Activated naive CD8-positive, alpha-beta T cell treated with anti-CD3 and anti-CD28 coated beads for 36 hours (primary cell): ENCODE measurements around the gene MAB21L4. TPM values are rescaled to one million over a fixed set of nuclear protein-coding genes. Genes with fewer than 3 reads are reported as not detected.

ENCODE experiments used
- DNase-seq: peaks from one replicate; pipeline ENCODE4 v3.0.0; 2021
- H3K27ac Mint-ChIP-seq: one replicate; pipeline ENCODE4 v1.8.0; 2022; ENCODE audit warnings: mild to moderate bottlenecking, moderate library complexity, mixed read lengths
- H3K27me3 Mint-ChIP-seq: one replicate; pipeline ENCODE4 v1.8.0; 2022; ENCODE audit warnings: mild to moderate bottlenecking, mixed read lengths
- H3K36me3 Mint-ChIP-seq: one replicate; pipeline ENCODE4 v1.8.0; 2021; ENCODE audit warnings: mild to moderate bottlenecking, mixed read lengths
- H3K4me1 Mint-ChIP-seq: one replicate; pipeline ENCODE4 v1.8.0; 2021; ENCODE audit warnings: mixed read lengths
- H3K4me3 Mint-ChIP-seq: one replicate; pipeline ENCODE4 v1.8.0; 2022; ENCODE audit warnings: mild to moderate bottlenecking, moderate library complexity, mixed read lengths
- H3K9me3 Mint-ChIP-seq: one replicate; pipeline ENCODE4 v1.8.0; 2022; ENCODE audit warnings: mixed read lengths
- total RNA-seq, 2 experiments: library from RNA; stranded (reverse); gene quantifications; one replicate each; pipeline ENCODE4 v1.2.3, GENCODE V29; 2021

MAB21L4 gene
- total RNA-seq, 2 experiments from 2014 or later, result not detected

DNA sequence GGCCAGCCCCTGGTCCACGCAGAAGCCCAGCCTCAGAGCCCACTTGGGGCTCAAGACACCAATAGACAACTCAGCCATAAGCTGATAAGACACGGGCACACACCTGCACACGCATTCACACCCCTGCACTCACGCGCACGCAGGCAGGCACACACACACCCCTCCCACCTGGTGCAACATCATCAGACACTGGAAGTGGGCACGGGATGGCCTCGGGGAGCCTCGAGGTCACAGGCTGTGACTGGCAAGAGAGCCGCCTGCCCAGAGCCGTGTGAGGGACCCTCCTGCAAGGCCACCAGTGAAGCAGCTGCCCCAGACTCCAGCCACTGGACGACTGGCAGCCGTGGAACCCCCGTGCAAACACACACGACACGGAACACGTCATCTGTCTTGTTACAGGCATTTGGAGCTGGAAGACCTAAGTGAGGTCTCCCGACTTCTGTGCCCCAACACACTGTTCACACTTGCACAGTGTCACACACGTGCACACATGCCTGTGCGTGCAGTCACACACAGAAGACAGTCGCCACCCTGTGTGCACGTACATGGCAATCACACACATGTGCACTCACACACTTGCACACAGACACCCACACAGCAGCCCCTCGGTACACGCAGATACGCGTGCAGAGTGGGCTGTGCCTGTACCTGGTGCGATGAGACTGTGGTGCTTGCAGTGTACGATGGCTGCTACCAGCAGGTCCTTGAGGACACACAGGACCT is 959 bp downstream of the MAB21L4 start:
- H3K9me3 Mint-ChIP-seq, result no peaks in the 10 kb centered on the region
- H3K27ac Mint-ChIP-seq, result no peak overlapping the region

DNA sequence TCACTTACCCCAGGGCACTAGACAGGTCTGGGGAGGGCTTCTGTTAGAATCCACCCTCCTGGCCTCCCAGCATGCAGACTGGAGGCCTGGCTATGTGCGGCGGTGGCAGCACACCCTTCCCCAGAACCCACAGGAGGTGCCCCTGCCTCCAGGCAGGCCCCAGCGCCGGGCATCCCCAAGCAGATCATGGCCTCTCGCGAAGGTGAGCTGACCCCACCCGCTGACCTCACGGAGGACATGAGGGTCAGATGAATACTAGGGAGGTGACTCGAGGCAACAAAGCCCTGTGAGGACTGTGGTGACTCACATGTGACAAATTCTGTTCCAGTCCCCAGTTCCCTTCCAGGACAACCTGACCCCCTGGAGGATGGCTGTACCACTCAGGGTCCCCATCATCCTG is 1.9 kb downstream of the MAB21L4 start:
- Mint-ChIP-seq H3K4me1 (no peaks in the 10 kb centered on the region), H3K27ac (no peak overlapping the region), H3K36me3 (no peaks in the 10 kb centered on the region), H3K4me3 (no peak overlapping the region), H3K27me3 (no peaks in the 10 kb centered on the region), H3K9me3 (no peaks in the 10 kb centered on the region)
- DNase-seq, result no peak

More for the DNA sequence above, 959 bp downstream of the MAB21L4 start:
- no peak overlapping the region for H3K4me3 Mint-ChIP-seq
- no peaks in the 10 kb centered on the region for H3K4me1 Mint-ChIP-seq
- H3K36me3 Mint-ChIP-seq, result no peaks in the 10 kb centered on the region
- no peaks in the 10 kb centered on the region for H3K27me3 Mint-ChIP-seq
- DNase-seq, result no peak

DNA sequence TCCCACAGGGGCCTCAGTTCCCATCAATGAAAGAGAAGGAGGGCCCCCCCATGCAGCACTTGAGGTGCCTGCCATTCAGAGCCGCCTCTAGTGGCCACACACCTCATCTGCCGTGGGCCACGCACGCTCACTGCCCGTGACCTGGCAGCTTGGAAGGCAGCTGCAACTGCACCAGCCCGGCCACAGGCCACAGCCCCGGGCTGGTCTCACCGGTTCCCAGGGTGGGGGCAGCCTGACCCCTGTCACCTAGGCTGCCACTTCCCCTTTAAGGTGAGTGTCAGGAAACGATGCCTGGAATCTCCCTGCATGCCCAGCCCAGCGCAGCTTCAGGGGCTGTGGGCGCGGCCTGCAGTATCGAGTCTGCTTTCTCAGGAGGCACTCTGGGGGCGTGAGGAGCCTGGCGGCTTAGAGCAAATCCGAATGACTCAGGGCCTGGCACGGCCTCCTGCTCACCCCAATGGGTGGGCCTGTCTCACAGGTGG is 2.6 kb downstream of the MAB21L4 start:
- Mint-ChIP-seq H3K27ac (no peak overlapping the region), H3K27me3 (no peaks in the 10 kb centered on the region), H3K9me3 (no peaks in the 10 kb centered on the region), H3K36me3 (no peaks in the 10 kb centered on the region), H3K4me1 (no peaks in the 10 kb centered on the region), H3K4me3 (no peak overlapping the region)
- DNase-seq, result no peak

GRCh38 chr2:240892925-240893324 is 3.0 kb downstream of the MAB21L4 start:
- Mint-ChIP-seq H3K27me3 (no peaks in the 10 kb centered on the region), H3K9me3 (no peaks in the 10 kb centered on the region), H3K4me1 (no peaks in the 10 kb centered on the region), H3K36me3 (no peaks in the 10 kb centered on the region), H3K4me3 (no peak overlapping the region), H3K27ac (no peak overlapping the region)
- no peak for DNase-seq

DNA sequence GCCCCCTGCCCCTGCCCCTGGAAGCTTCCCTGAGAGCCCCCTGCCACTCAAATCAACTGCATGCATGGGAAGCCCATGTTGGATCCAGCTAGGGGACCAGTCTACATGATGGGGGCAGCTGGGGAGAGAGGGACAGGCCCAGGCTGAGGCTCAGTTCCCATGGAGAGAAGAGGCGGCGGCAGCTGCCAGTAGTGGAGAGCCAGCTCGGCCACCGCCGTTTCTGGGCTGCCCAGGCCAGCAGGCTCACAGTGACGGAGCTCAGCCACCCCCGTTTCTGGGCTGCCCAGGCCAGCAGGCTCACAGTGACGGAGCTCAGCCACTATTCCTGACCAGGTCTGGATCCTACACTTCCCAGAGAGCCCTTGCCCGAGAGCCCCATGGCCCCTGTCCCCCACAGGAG is 3.6 kb downstream of the MAB21L4 start:
- Mint-ChIP-seq H3K27ac (no peak overlapping the region), H3K36me3 (no peaks in the 10 kb centered on the region), H3K4me1 (no peaks in the 10 kb centered on the region), H3K4me3 (no peak overlapping the region), H3K9me3 (no peaks in the 10 kb centered on the region), H3K27me3 (no peaks in the 10 kb centered on the region)
- DNase-seq, result no peak

DNA sequence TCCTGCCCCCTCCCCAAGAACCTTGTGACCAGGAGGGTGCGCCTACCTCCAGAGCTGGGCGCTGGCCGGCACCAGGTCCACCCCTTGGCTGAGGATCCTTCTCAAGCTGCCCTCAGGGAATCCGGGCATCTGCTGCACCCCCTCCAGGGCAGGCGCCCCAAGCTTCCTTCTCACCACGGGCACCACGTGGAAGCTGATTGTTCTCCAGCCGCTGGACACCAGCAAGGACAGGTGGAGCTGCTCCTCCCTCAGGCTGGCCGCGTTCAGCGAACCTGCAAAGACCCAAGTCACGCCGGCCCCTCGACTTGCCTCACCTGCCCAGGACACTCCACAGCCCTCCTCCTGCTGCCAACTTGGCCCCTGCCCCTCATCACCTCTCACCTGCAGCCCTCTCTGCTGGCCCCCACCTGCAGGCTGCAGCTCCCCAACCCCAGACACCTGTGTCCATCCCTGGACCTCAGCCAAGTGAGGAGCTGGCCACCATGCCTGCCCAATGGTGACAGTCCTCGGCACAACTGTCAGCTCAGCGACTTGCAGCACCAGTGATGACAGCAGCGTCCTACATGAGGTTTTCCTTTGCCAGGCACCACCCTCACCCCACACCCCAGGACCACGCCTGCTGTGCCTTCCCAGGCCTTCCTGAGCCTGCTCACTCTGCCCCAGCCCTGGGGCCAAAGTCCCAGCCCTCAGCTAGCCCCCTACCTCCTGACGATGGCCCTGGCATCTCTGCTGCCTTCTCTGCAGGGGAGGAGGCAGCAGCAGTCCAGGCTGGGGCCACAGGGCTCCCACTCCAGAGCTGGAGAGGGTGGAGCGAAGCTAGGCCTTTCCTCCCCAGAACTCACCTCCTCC is 4.2 kb downstream of the MAB21L4 start:
- no peaks in the 10 kb centered on the region for H3K4me1 Mint-ChIP-seq
- H3K9me3 Mint-ChIP-seq, result no peaks in the 10 kb centered on the region
- H3K27ac Mint-ChIP-seq, result no peak overlapping the region
- H3K36me3 Mint-ChIP-seq, result no peaks in the 10 kb centered on the region
- no peaks in the 10 kb centered on the region for H3K27me3 Mint-ChIP-seq
- no peak overlapping the region for H3K4me3 Mint-ChIP-seq
- DNase-seq, result no peak

- H3K4me3 Mint-ChIP-seq, result no peak overlapping the region
- no peaks in the 10 kb centered on the region for H3K9me3 Mint-ChIP-seq
- no peaks in the 10 kb centered on the region for H3K36me3 Mint-ChIP-seq
- H3K27me3 Mint-ChIP-seq, result no peaks in the 10 kb centered on the region
- no peaks in the 10 kb centered on the region for H3K4me1 Mint-ChIP-seq
- DNase-seq, result no peak
- H3K27ac Mint-ChIP-seq, result no peak overlapping the region
Measured at GRCh38 chr2:240890691-240891090, 5.3 kb downstream of the MAB21L4 start.

- Mint-ChIP-seq H3K4me3 (no peak overlapping the region), H3K4me1 (no peaks in the 10 kb centered on the region), H3K27ac (no peak overlapping the region), H3K9me3 (no peaks in the 10 kb centered on the region), H3K27me3 (no peaks in the 10 kb centered on the region), H3K36me3 (no peaks in the 10 kb centered on the region)
- DNase-seq, result no peak
Measured at GRCh38 chr2:240889601-240890560, 6.1 kb downstream of the MAB21L4 start.

- DNase-seq, result no peak
- H3K27ac Mint-ChIP-seq, result no peak overlapping the region
- H3K27me3 Mint-ChIP-seq, result no peaks in the 10 kb centered on the region
- H3K9me3 Mint-ChIP-seq, result no peaks in the 10 kb centered on the region
- H3K4me3 Mint-ChIP-seq, result no peak overlapping the region
- no peaks in the 10 kb centered on the region for H3K4me1 Mint-ChIP-seq
- no peaks in the 10 kb centered on the region for H3K36me3 Mint-ChIP-seq
Measured at GRCh38 chr2:240888890-240889573, 6.9 kb downstream of the MAB21L4 start.

- no peak for DNase-seq
- Mint-ChIP-seq H3K27ac (no peak overlapping the region), H3K36me3 (no peaks in the 10 kb centered on the region), H3K4me1 (no peaks in the 10 kb centered on the region), H3K27me3 (no peaks in the 10 kb centered on the region), H3K9me3 (no peaks in the 10 kb centered on the region), H3K4me3 (no peak overlapping the region)
Measured at GRCh38 chr2:240888130-240888889, 7.6 kb downstream of the MAB21L4 start.

- H3K4me3 Mint-ChIP-seq, result no peak overlapping the region
- no peaks in the 10 kb centered on the region for H3K4me1 Mint-ChIP-seq
- H3K36me3 Mint-ChIP-seq, result no peaks in the 10 kb centered on the region
- no peak overlapping the region for H3K27ac Mint-ChIP-seq
- H3K27me3 Mint-ChIP-seq, result no peaks in the 10 kb centered on the region
- no peaks in the 10 kb centered on the region for H3K9me3 Mint-ChIP-seq
- DNase-seq, result no peak
Measured at GRCh38 chr2:240887631-240888030, 8.3 kb downstream of the MAB21L4 start.

DNA sequence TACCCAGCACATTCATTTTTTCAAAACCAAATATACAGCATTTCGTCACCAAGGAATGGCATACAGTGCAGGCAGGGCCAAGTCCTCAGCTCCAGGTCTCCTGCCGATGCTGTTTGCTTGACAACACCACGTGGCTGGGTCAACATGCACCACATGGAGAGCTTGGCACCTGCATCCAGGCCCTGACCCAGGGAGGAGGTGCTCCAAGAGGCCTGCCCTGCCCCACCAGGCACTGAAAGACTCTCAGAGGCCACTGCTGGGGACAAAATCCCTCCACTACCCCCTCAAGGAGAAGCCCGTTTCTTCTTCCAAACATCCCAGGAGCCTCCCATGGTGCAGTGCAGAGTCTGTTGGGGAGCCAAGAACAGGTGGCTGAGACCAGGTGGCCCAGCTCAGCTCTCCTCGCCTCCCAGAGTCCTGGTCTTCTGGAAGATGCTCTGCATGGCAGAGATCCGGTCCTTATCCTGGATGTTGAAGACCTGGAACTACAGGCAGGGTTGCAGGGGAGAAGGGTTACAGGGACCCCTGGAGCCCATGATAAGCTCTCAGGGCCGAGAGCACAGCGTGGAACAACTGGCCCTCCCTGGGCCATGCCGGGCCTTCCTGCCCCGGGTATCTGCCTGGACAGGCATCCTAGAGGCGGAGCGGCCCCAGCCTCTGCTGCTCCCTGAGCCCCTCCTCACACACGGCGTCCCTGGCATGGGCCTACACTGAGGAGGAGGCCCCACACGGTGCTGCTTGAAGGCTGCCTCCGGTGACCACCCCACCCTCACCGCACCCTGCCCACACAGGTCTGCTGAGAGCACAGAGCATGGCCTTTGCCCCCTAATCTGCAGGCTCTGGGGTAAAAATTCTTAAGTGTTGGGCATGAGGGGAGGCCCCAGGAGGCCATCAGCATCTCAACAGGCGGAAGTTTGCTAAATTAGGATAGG is 9.0 kb downstream of the MAB21L4 start:
- Mint-ChIP-seq H3K4me1 (no peaks in the 10 kb centered on the region), H3K4me3 (no peak overlapping the region), H3K27me3 (no peaks in the 10 kb centered on the region), H3K27ac (no peak overlapping the region), H3K36me3 (no peaks in the 10 kb centered on the region), H3K9me3 (no peaks in the 10 kb centered on the region)
- no peak for DNase-seq

DNA sequence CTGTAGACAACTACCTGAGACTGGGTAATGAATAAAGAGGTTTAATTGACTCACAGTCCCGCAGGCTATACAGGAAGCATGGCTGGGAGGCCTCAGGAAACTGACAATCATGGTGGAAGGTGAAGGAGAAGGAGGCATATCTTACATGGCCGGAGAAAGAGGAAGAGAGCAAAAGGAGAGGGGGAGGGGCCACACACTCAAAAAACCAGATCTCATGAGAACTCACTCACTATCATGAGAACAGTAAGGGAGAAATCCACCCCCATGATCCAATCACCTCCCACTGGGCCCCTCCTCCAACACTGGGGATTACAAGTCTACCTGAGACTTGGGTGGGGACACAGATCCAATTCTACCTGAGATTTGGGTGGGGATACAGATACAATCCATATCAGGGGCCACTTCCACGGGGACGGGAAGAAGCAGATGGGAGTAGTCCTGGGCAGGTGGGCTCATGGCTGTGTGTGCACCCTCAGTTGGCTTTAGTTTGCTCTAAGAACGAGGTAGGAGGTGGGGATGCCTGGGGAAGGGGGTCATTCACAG is 9.9 kb downstream of the MAB21L4 start:
- Mint-ChIP-seq H3K27ac (no peak overlapping the region), H3K4me1 (no peaks in the 10 kb centered on the region), H3K4me3 (no peak overlapping the region), H3K27me3 (no peaks in the 10 kb centered on the region), H3K9me3 (no peaks in the 10 kb centered on the region), H3K36me3 (no peaks in the 10 kb centered on the region)
- no peak for DNase-seq
